ENCODE results near the gene PHF12. TPM values are rescaled to one million over a fixed set of nuclear protein-coding genes. Genes with fewer than 3 reads are reported as not detected.

The PHF12 gene
- total and polyA plus RNA-seq, 2 experiments from 2014 or later: 19.7 to 41.0 TPM

GRCh38 chr17:28974451-28974850 is 23.1 kb upstream of the PHF12 start:
- H3K27me3 ChIP-seq (ENCODE audit: insufficient read depth): no peaks in the 10 kb centered on the region
- H3K4me3 Mint-ChIP-seq: no peak overlapping the region
- no peaks in the 10 kb centered on the region for H3K36me3 Mint-ChIP-seq (ENCODE audit: low read depth)
- H3K79me2 ChIP-seq (replicated peaks; ENCODE audit: insufficient read depth): no peaks in the 10 kb centered on the region
- peaks cover 10% of the 10 kb centered on the region; the same call in 1 of the 2 replicates for H3F3A ChIP-seq (replicated peaks; ENCODE audit: low read depth)
- peaks cover 23% of the 10 kb centered on the region for H3K4me1 Mint-ChIP-seq
- H3K4me3 ChIP-seq: no peak overlapping the region
- H3K27ac Mint-ChIP-seq: no peak overlapping the region
- H3K4me1 ChIP-seq (ENCODE audit: insufficient read depth): peaks cover 10% of the 10 kb centered on the region; the same call in 1 of the 2 replicates
- ATAC-seq (no peak), DNase-seq (ENCODE audit: low spot score) (no peak)
- H3K9me2 ChIP-seq (ENCODE audit: insufficient read depth): no peaks in the 10 kb centered on the region
- TF ChIP-seq EZH2 (IDR thresholded peaks at IDR 0.05; ENCODE audit: low read depth, unreplicated experiment): no peak
- TF ChIP-seq REST (IDR thresholded peaks at IDR 0.05; ENCODE audit: unreplicated experiment): no peak
- TF ChIP-seq CTCF (conservative IDR thresholded peaks at IDR 0.05; ENCODE audit: low read depth in 2 of 2): no peak
- no peak for TF ChIP-seq POLR2AphosphoS5 (IDR thresholded peaks at IDR 0.05; ENCODE audit: low read depth)
- no peaks in the 10 kb centered on the region for H3K36me3 ChIP-seq (ENCODE audit: insufficient read depth)
- H3K9me3 Mint-ChIP-seq: no peaks in the 10 kb centered on the region
- no peak overlapping the region for H2AFZ ChIP-seq
- peaks cover 10% of the 10 kb centered on the region for H3K27me3 Mint-ChIP-seq (ENCODE audit: insufficient read depth, low read depth, poor library complexity)
- H3K27ac ChIP-seq (ENCODE audit: low read depth): no peak overlapping the region
- no peak overlapping the region for H3K4me2 ChIP-seq
- no peaks in the 10 kb centered on the region for H4K20me1 ChIP-seq (replicated peaks; ENCODE audit: insufficient read depth)

- Mint-ChIP-seq H3K4me3 (no peak overlapping the region), H3K27me3 (ENCODE audit: insufficient read depth, low read depth, poor library complexity) (peaks cover 8% of the 10 kb centered on the region), H3K4me1 (peaks cover 33% of the 10 kb centered on the region), H3K27ac (no peak overlapping the region), H3K36me3 (ENCODE audit: low read depth) (no peaks in the 10 kb centered on the region), H3K9me3 (no peaks in the 10 kb centered on the region)
- no peaks in the 10 kb centered on the region for H3K9me2 ChIP-seq (ENCODE audit: insufficient read depth)
- no peak overlapping the region for H3K27ac ChIP-seq (ENCODE audit: low read depth)
- H3K27me3 ChIP-seq (ENCODE audit: insufficient read depth): no peaks in the 10 kb centered on the region
- no peak overlapping the region for H3K4me3 ChIP-seq
- no peak for DNase-seq (ENCODE audit: low spot score)
- H4K20me1 ChIP-seq (replicated peaks; ENCODE audit: insufficient read depth): no peaks in the 10 kb centered on the region
- no peak overlapping the region for H2AFZ ChIP-seq
- H3K36me3 ChIP-seq (ENCODE audit: insufficient read depth): no peaks in the 10 kb centered on the region
- peaks cover 20% of the 10 kb centered on the region for H3K4me1 ChIP-seq (ENCODE audit: insufficient read depth)
- no peak overlapping the region for H3K4me2 ChIP-seq
- no peaks in the 10 kb centered on the region for H3K79me2 ChIP-seq (replicated peaks; ENCODE audit: insufficient read depth)
- H3F3A ChIP-seq (replicated peaks; ENCODE audit: low read depth): peaks cover 10% of the 10 kb centered on the region; the same call in 1 of the 2 replicates
- ATAC-seq: no peak
- TF ChIP-seq REST (IDR thresholded peaks at IDR 0.05; ENCODE audit: unreplicated experiment): no peak
- no peak for TF ChIP-seq POLR2AphosphoS5 (IDR thresholded peaks at IDR 0.05; ENCODE audit: low read depth)
- TF ChIP-seq ZNF114 (CRISPR knock-in tag; IDR thresholded peaks at IDR 0.05): no peak
- TF ChIP-seq JUNB (IDR thresholded peaks at IDR 0.05; ENCODE audit: unreplicated experiment): no peak
Measured at GRCh38 chr17:28973425-28973824, 22.1 kb upstream of the PHF12 start.

Data from GM23338 (cell line).